AML-193 (cell line): ENCODE results near the gene TRPM3.
A peak's percentile ranks its signal among the peaks of the same experiment; 100 is the strongest.

ENCODE experiments used
- DNase-seq, 2 experiments: peaks; one replicate each; lab custom pipeline; 2025; lab: John Stamatoyannopoulos, UW

Gene TRPM3

GRCh38 chr9:70556771-70557170, 564.6 kb downstream of the TRPM3 start:
- DNase-seq, result no peak

- no peak for DNase-seq
Observed at GRCh38 chr9:70554881-70555280, 566.5 kb downstream of the TRPM3 start.

GRCh38 chr9:70553707-70554673, 567.4 kb downstream of the TRPM3 start:
- no peak for DNase-seq

GRCh38 chr9:70552561-70552960, 568.9 kb downstream of the TRPM3 start:
- DNase-seq, result no peak

- no peak for DNase-seq
Observed at GRCh38 chr9:70551801-70552200, 569.6 kb downstream of the TRPM3 start.

- no peak for DNase-seq
Observed at GRCh38 chr9:70551396-70551795, 570.0 kb downstream of the TRPM3 start.

- no peak for DNase-seq
Observed at GRCh38 chr9:70549926-70550325, 571.5 kb downstream of the TRPM3 start.

- DNase-seq, result no peak
Observed at GRCh38 chr9:70542311-70542931, 579.0 kb downstream of the TRPM3 start.

GRCh38 chr9:70540016-70540415, 581.4 kb downstream of the TRPM3 start:
- DNase-seq, result no peak

GRCh38 chr9:70539526-70539925, 581.9 kb downstream of the TRPM3 start:
- DNase-seq, result no peak

- no peak for DNase-seq
Observed at GRCh38 chr9:70539001-70539400, 582.4 kb downstream of the TRPM3 start.

GRCh38 chr9:70537084-70537483, 584.3 kb downstream of the TRPM3 start:
- DNase-seq, result no peak

GRCh38 chr9:70535546-70536323, 585.7 kb downstream of the TRPM3 start:
- DNase-seq, result no peak

GRCh38 chr9:70534471-70534870, 587.0 kb downstream of the TRPM3 start:
- no peak for DNase-seq

- DNase-seq, result no peak
Observed at GRCh38 chr9:70534061-70534460, 587.4 kb downstream of the TRPM3 start.

- DNase-seq, result no peak
Observed at GRCh38 chr9:70533492-70533891, 587.9 kb downstream of the TRPM3 start.

GRCh38 chr9:70532716-70533115, 588.7 kb downstream of the TRPM3 start:
- DNase-seq, result no peak

GRCh38 chr9:70531311-70531710, 590.1 kb downstream of the TRPM3 start:
- no peak for DNase-seq

GRCh38 chr9:70530716-70531115, 590.7 kb downstream of the TRPM3 start:
- DNase-seq, result no peak

GRCh38 chr9:70529833-70530232, 591.6 kb downstream of the TRPM3 start:
- no peak for DNase-seq

- no peak for DNase-seq
Observed at GRCh38 chr9:70529377-70529776, 592.0 kb downstream of the TRPM3 start.

- DNase-seq, result no peak
Observed at GRCh38 chr9:70526902-70527301, 594.5 kb downstream of the TRPM3 start.

GRCh38 chr9:70525519-70525918, 595.9 kb downstream of the TRPM3 start:
- peak; percentile 86 to 88 for DNase-seq
